NCI-H1930 (cell line): ENCODE data around the gene SEBOX.

Experiments used
- DNase-seq, 2 experiments: peaks; one replicate each; lab custom pipeline; 2025; lab: John Stamatoyannopoulos, UW

SEBOX gene

DNA sequence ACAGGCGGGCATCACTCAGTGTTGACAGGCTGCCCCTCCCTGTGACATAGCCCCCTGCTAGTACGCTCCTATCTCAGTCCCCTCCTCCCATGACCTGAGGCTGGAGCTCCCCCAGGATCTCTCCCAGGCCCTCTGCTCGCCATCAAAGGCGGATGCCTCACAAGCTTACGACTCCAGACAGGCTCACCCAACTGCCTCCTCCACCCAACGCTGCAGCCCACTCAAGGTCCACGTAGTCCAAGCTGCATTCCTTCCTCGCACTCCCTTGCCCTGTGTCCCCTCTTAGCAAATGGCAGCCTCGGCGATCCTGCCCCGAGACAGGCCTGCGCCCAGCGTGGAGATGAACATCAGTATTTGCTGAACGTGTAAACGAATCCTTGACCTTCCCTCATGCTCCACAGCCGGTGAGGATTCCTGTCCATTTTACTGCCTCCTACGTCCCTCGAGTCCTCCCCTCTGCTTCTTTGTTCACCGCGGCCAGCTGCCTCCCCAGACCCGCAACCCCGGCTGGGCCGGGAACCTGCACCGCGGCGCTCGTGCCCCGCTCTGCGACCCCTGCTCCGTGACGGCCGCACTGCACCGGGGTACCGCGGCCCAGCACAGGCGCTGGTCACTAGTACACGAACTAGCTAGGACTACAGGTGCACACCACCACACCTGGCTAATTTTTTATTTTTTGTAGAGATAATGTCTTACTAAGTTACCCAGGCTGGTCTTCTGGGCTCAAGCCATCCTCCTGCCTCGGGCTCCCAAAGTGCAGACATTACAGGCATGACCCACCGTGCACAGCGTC, 46.8 kb downstream of the SEBOX start:
- DNase-seq, result no peak

DNA sequence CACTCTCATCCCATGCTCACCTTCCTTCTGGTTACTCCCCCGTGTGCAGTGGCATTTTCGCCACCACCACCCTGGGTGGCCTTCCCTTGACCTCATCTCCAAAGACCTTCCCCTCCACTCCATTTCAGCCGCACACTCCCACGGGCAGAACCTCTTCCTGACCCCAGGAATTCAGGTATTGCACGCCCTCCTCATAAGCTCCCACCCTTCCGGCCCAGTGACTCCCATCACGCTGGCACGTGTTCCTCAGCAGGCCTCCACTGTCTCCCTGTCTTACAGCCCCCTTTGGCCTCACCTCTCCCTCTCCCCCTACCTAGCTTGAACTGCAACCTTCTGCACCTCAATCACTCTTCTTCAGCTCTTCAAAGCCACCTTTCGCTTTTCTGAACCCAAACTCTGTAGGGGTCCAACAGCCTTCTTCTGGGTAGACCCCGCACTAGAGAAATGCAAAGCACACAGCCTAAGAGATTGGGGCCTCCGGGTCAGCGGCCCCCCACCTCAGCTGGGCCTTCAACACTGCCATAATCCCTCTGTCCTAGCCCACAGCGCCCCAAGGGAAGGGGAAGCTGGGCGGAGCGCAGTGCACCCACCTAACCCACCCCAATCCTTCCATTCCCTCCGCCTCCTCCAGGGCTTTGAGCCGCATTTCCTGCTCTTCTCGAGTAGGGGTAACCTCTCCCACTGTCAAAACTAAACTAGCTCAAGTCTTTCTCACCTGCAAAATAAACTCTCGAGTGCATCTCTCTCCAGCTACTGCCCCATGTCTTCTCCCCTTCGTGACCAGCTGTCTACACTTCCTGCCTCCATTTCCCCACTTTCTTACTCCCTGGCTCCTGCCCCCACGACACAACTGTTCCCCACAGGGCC, 47.7 kb downstream of the SEBOX start:
- no peak for DNase-seq

DNA sequence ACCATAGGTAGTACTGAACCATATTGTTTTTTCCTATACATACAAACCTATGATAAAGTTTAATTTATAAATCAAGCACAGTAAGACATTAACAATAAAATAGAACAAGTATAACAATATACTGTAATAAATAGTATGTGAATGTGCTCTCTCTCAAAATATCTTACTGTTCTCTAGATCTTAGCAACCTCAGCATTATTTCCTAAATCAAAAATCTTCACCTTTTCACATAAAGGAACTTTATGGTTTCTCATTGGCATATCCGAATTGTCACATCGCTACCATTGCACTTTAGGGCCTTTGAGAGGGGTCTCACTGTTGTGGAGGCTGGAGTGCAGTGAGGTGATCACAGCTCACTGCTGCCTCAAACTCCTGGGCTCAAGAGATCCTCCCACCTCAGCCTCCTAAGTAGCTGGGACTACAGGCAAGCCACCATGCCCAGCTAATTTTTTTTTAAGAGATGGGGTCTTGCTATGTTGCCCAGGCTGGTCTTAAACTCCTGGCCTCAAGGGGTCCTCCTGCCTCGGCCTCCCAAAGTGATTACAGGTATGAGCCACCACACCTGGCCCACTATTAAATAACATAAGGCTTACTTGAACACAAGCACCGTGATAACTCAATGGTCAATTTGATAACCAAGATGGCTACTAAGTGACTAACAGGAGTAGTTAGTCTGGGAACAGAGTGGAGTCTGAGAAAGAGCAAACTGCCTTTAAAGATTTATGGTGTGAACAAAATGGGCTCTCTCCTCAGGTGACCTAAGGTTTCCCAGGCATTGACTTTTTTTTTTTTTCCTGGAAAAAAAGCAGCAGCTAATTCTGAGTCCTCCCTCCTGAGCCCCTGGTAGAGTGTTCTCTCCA, 48.9 kb downstream of the SEBOX start:
- no peak for DNase-seq

DNA sequence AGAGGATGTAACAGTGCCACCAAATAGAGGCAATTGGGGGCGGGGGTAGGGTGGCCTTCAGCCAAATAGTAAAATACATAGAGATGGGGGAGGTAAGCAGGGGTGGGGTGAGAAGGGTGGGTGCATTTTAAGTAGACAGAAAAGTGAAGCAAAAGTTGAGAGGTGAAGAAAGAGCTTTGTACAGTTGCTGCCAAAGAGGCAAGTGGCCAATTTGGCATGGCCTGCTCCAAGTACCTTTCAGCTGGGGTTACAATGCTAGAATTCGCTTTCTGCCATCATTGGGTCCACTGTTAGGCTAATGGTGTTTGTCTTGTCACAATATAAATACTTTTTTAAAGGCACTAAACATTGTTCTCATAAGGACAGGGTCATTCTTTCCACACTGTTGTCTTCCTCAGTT, 51.2 kb downstream of the SEBOX start:
- DNase-seq, result no peak
